ENCODE measurements around the gene R3HCC1L. TPM values are rescaled to one million over a fixed set of nuclear protein-coding genes. Genes with fewer than 3 reads are reported as not detected.

Gene R3HCC1L
- total and polyA plus RNA-seq, 2 of the 4 experiments (the other 2 are of a cell fraction) = 8.3 to 14.7 TPM

- Histone ChIP-seq H3K27ac (ENCODE audit: insufficient read depth, low read length) (no peak overlapping the region), H3K9me3 (ENCODE audit: control insufficient read depth, insufficient read depth, low read length) (no peaks in the 10 kb centered on the region), H3K4ac (ENCODE audit: low read depth, low read length) (no peak overlapping the region), H2BK120ac (ENCODE audit: low read depth, low read length) (no peak overlapping the region), H3K4me3 (ENCODE audit: insufficient read depth, low read depth, low read length) (no peak overlapping the region), H4K8ac (ENCODE audit: low read depth in 2 of 2, low read length in 2 of 2) (no peak overlapping the region), H3K23ac (ENCODE audit: low read depth, low read length) (no peak overlapping the region), H3K18ac (ENCODE audit: low read depth, low read length) (no peak overlapping the region), H2BK5ac (ENCODE audit: low read depth, low read length, poor library complexity, severe bottlenecking) (no peak overlapping the region), H3K9ac (ENCODE audit: low read depth, low read length) (no peak overlapping the region), H3K36me3 (ENCODE audit: control insufficient read depth, insufficient read depth, low read length) (no peaks in the 10 kb centered on the region), H3K4me2 (ENCODE audit: low read depth, low read length) (no peak overlapping the region), H3K27me3 (ENCODE audit: control insufficient read depth, insufficient read depth, low read length) (no peaks in the 10 kb centered on the region), H4K5ac (ENCODE audit: low read depth, low read length) (no peak overlapping the region), H4K91ac (ENCODE audit: insufficient read depth, low read depth, low read length) (no peak overlapping the region), H2AK5ac (ENCODE audit: low read depth, low read length) (no peak overlapping the region), H2AK9ac (replicated peaks; ENCODE audit: low read depth, low read length, poor library complexity) (no peak overlapping the region), H3K4me1 (ENCODE audit: control insufficient read depth, insufficient read depth, low read length) (peaks cover 12% of the 10 kb centered on the region), H3K9me1 (ENCODE audit: insufficient read depth, low read length) (peaks cover 15% of the 10 kb centered on the region), H2AFZ (replicated peaks; ENCODE audit: low read length, poor library complexity) (no peak overlapping the region), H4K20me1 (ENCODE audit: insufficient read depth, low read length) (peaks cover 29% of the 10 kb centered on the region), H3K79me1 (ENCODE audit: low read depth in 1 of 2, low read length in 2 of 2) (peaks cover 37 to 69% of the 10 kb centered on the region in 2 experiments), H3K14ac (replicated peaks; ENCODE audit: low read depth, low read length) (no peak overlapping the region), H2BK15ac (ENCODE audit: low read depth, low read length) (no peak overlapping the region), H2BK20ac (ENCODE audit: low read depth, low read length) (no peak overlapping the region), H3K56ac (ENCODE audit: extremely low read depth, insufficient read depth, low read length) (no peak overlapping the region)
- ChIA-PET CTCF (no interaction called here), POLR2A (ENCODE audit: unreplicated experiment) (no interaction called here)
- TF ChIP-seq MXI1 (IDR thresholded peaks at IDR 0.05; ENCODE audit: borderline replicate concordance, low read depth, low read length) = no peak
- no peak for TF ChIP-seq CEBPB (IDR thresholded peaks at IDR 0.05; ENCODE audit: low read depth, low read length)
- no peak for TF ChIP-seq NFE2L2 (IDR thresholded peaks at IDR 0.05; ENCODE audit: low read depth, low read length)
- no peak for TF ChIP-seq CHD1 (IDR thresholded peaks at IDR 0.05; ENCODE audit: low read depth, low read length)
- no peak for TF ChIP-seq FOS (IDR thresholded peaks at IDR 0.05; ENCODE audit: low read depth, low read length)
- no peak for TF ChIP-seq SMC3 (IDR thresholded peaks at IDR 0.05; ENCODE audit: low read depth, low read length)
- no peak for TF ChIP-seq POLR2A (IDR thresholded peaks at IDR 0.05; ENCODE audit: low read depth, low read length)
- no peak for TF ChIP-seq MAFK (IDR thresholded peaks at IDR 0.05; ENCODE audit: low read depth, low read length)
- TF ChIP-seq BHLHE40 (IDR thresholded peaks at IDR 0.05; ENCODE audit: low read depth, low read length) = no peak
- no peak for TF ChIP-seq USF2 (IDR thresholded peaks at IDR 0.05; ENCODE audit: low read depth, low read length)
- no peak for TF ChIP-seq RCOR1 (IDR thresholded peaks at IDR 0.05; ENCODE audit: insufficient replicate concordance, low read length)
- intact Hi-C loops (cut with micrococcal nuclease) = no loop called here
- DNase-seq (no peak), ATAC-seq (ENCODE audit: low read depth) (no peak)
- in situ Hi-C loops (cut with MboI; ENCODE audit: low sequenced_read_pairs) = no loop called here
- dilution Hi-C loops (cut with HindIII; ENCODE audit: low sequenced_read_pairs, unreplicated experiment) = no loop called here
- BruUV-seq (replicated peaks) = no TSS peak
Observed at GRCh38 chr10:98138031-98138430, 3.6 kb downstream of the R3HCC1L start.
